ENCODE measurements around the gene ADAMTS15.

GRCh38 chr11:130435671-130436070, 12.8 kb upstream of the ADAMTS15 start:
- TF ChIP-seq POLR2A (IDR thresholded peaks at IDR 0.05) = no peak
- TF ChIP-seq, protein P1, sequence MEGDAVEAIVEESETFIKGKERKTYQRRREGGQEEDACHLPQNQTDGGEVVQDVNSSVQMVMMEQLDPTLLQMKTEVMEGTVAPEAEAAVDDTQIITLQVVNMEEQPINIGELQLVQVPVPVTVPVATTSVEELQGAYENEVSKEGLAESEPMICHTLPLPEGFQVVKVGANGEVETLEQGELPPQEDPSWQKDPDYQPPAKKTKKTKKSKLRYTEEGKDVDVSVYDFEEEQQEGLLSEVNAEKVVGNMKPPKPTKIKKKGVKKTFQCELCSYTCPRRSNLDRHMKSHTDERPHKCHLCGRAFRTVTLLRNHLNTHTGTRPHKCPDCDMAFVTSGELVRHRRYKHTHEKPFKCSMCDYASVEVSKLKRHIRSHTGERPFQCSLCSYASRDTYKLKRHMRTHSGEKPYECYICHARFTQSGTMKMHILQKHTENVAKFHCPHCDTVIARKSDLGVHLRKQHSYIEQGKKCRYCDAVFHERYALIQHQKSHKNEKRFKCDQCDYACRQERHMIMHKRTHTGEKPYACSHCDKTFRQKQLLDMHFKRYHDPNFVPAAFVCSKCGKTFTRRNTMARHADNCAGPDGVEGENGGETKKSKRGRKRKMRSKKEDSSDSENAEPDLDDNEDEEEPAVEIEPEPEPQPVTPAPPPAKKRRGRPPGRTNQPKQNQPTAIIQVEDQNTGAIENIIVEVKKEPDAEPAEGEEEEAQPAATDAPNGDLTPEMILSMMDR (IDR thresholded peaks at IDR 0.05) = no peak
